GM12872 (cell line): Measurements from ENCODE around the gene TMEM91.

Experiments
- CTCF ChIP-seq: IDR thresholded peaks from 3 replicates; pipeline ENCODE4 v1.5.1; 2011; ENCODE audit warnings: low read depth, mild to moderate bottlenecking, low read length, moderate library complexity; ENCODE audit not compliant: insufficient read depth

Gene TMEM91

GRCh38 chr19:41332000-41332399 lies 44.3 kb upstream of the TMEM91 start:
- TF ChIP-seq CTCF = no peak

- TF ChIP-seq CTCF = no peak
These were observed 43.9 kb upstream of the TMEM91 start for GRCh38 chr19:41332468-41332867.

GRCh38 chr19:41334793-41335192 lies 41.5 kb upstream of the TMEM91 start:
- TF ChIP-seq CTCF = no peak

- TF ChIP-seq CTCF = no peak
These were observed 40.9 kb upstream of the TMEM91 start for GRCh38 chr19:41335467-41335866.

- TF ChIP-seq CTCF = no peak
These were observed 36.4 kb upstream of the TMEM91 start for GRCh38 chr19:41339936-41340335.

GRCh38 chr19:41341669-41342490 lies 34.5 kb upstream of the TMEM91 start:
- TF ChIP-seq CTCF = no peak

GRCh38 chr19:41344162-41344561 lies 32.2 kb upstream of the TMEM91 start:
- no peak for TF ChIP-seq CTCF
